DOHH2 (cell line): ENCODE measurements around the gene SCNN1G.

Source experiments
- CTCF ChIP-seq: fragments of 200-600 bp; sonication (generic); IDR thresholded peaks from one replicate; pipeline ENCODE4 v1.5.1; 2014; ENCODE audit warnings: antibody characterized with exemption, mild to moderate bottlenecking, low read depth, low read length; ENCODE audit not compliant: poor library complexity, severe bottlenecking
- EZH2phosphoT487 ChIP-seq: fragments of 200-600 bp; sonication (generic); IDR thresholded peaks from 2 replicates; pipeline ENCODE4 v1.6.1; 2017; ENCODE audit warnings: borderline replicate concordance, mild to moderate bottlenecking, antibody characterized with exemption, low read length, moderate library complexity, mixed read lengths

GRCh38 chr16:23149267-23149992, 33.1 kb upstream of the SCNN1G start, which contains the start of gene USP31:
- TF ChIP-seq CTCF: no peak
- TF ChIP-seq EZH2phosphoT487: no peak
